ENCODE measurements around the gene AKR1A1.
"Not testable (repeated sequence)": the region's sequence is repeated elsewhere in the genome, so short reads cannot be mapped to it uniquely, and the experiment has no call there.

AKR1A1 gene

GRCh38 chr1:45570631-45571030, 20.0 kb downstream of the AKR1A1 start:
- DNase-seq: no peak

- no peak for DNase-seq
Observed at GRCh38 chr1:45573231-45573804, 22.7 kb downstream of the AKR1A1 start.

- DNase-seq: no peak
Observed at GRCh38 chr1:45574105-45574626, 23.5 kb downstream of the AKR1A1 start.

- no peak for DNase-seq
Observed at GRCh38 chr1:45583264-45583665, 32.6 kb downstream of the AKR1A1 start.

- peak; percentile 100 for DNase-seq
Observed at GRCh38 chr1:45583666-45584350, 33.2 kb downstream of the AKR1A1 start, which contains the start of gene NASP. NASP (plus strand) TSS chr1:45584041; CDS start chr1:45584147, 106 bp downstream.

GRCh38 chr1:45584351-45585109, 33.9 kb downstream of the AKR1A1 start:
- DNase-seq: peak; percentile 95

GRCh38 chr1:45585110-45585426, 34.4 kb downstream of the AKR1A1 start:
- no peak for DNase-seq

GRCh38 chr1:45585496-45586075, 35.0 kb downstream of the AKR1A1 start:
- peak; percentile 52 for DNase-seq

- peak; percentile 38 for DNase-seq
Observed at GRCh38 chr1:45586769-45587168, 36.1 kb downstream of the AKR1A1 start.

- peak; percentile 30 for DNase-seq
Observed at GRCh38 chr1:45589861-45590260, 39.2 kb downstream of the AKR1A1 start.

- no peak for DNase-seq
Observed at GRCh38 chr1:45594412-45594811, 43.8 kb downstream of the AKR1A1 start.

- not testable (repeated sequence) for DNase-seq
Observed at GRCh38 chr1:45596765-45597164, 46.1 kb downstream of the AKR1A1 start.

- no peak for DNase-seq
Observed at GRCh38 chr1:45604239-45604638, 53.6 kb downstream of the AKR1A1 start.

- DNase-seq: no peak
Observed at GRCh38 chr1:45607404-45608074, 56.9 kb downstream of the AKR1A1 start.

- no peak for DNase-seq
Observed at GRCh38 chr1:45608175-45609156, 57.8 kb downstream of the AKR1A1 start.

GRCh38 chr1:45610589-45611226, 60.1 kb downstream of the AKR1A1 start:
- DNase-seq: no peak

- no peak for DNase-seq
Observed at GRCh38 chr1:45612941-45613579, 62.4 kb downstream of the AKR1A1 start.

GRCh38 chr1:45615885-45616284, 65.3 kb downstream of the AKR1A1 start:
- DNase-seq: no peak

- DNase-seq: no peak
Observed at GRCh38 chr1:45617618-45618017, 67.0 kb downstream of the AKR1A1 start.

GRCh38 chr1:45619149-45619921, 68.7 kb downstream of the AKR1A1 start:
- DNase-seq: no peak
